MM.1S (cell line): ENCODE measurements around the gene RNF227.

Source experiments
- DNase-seq: peaks from one replicate; pipeline ENCODE4 v3.0.0-alpha.2; 2015
- H2AFZ ChIP-seq: fragments of 300-600 bp; sonication (generic); 2 replicates; pipeline ENCODE4 v1.6.0; 2016; ENCODE audit warnings: antibody characterized with exemption, low read length
- H3F3A ChIP-seq: fragments of 300-600 bp; sonication (generic); 2 replicates; pipeline ENCODE4 v1.6.1; 2016; ENCODE audit warnings: mild to moderate bottlenecking, antibody characterized with exemption, low read length, moderate library complexity, mixed read lengths; ENCODE audit not compliant: insufficient read depth
- H3K27ac ChIP-seq: fragments of 300-600 bp; sonication (generic); 2 replicates; pipeline ENCODE4 v1.5.1; 2016; ENCODE audit warnings: mild to moderate bottlenecking, low read length
- H3K27me3 ChIP-seq: fragments of 300-600 bp; sonication (generic); replicated peaks from 2 replicates; pipeline ENCODE4 v1.6.0; 2016; ENCODE audit warnings: low read length; ENCODE audit not compliant: insufficient read depth
- H3K36me3 ChIP-seq: fragments of 300-600 bp; sonication (generic); replicated peaks from 2 replicates; pipeline ENCODE4 v1.6.1; 2016; ENCODE audit warnings: mild to moderate bottlenecking, low read length, mixed read lengths; ENCODE audit not compliant: insufficient read depth
- H3K4me1 ChIP-seq: fragments of 300-600 bp; sonication (generic); 2 replicates; pipeline ENCODE4 v1.6.1; 2016; ENCODE audit warnings: low read length, mixed read lengths
- H3K4me2 ChIP-seq: fragments of 300-600 bp; sonication (generic); 2 replicates; pipeline ENCODE4 v1.6.0; 2016; ENCODE audit warnings: low read depth, low read length
- H3K4me3 ChIP-seq: fragments of 300-600 bp; sonication (generic); 2 replicates; pipeline ENCODE4 v1.5.1; 2016; ENCODE audit warnings: low read length, mixed read lengths
- H3K79me2 ChIP-seq: fragments of 300-600 bp; sonication (generic); 2 replicates; pipeline ENCODE4 v1.6.1; 2016; ENCODE audit warnings: mixed run types, low read length, mixed read lengths
- H3K9ac ChIP-seq: fragments of 300-600 bp; sonication (generic); 2 replicates; pipeline ENCODE4 v1.6.1; 2016; ENCODE audit warnings: low read length, mixed read lengths
- H3K9me2 ChIP-seq: fragments of 300-600 bp; sonication (generic); replicated peaks from 2 replicates; pipeline ENCODE4 v1.6.1; 2016; ENCODE audit warnings: mild to moderate bottlenecking, low read length, mixed read lengths; ENCODE audit not compliant: insufficient read depth
- H3K9me3 ChIP-seq: fragments of 300-600 bp; sonication (generic); replicated peaks from 2 replicates; pipeline ENCODE4 v1.6.1; 2016; ENCODE audit warnings: mild to moderate bottlenecking, low read length, mixed read lengths; ENCODE audit not compliant: insufficient read depth
- H4K20me1 ChIP-seq: fragments of 300-600 bp; sonication (generic); 2 replicates; pipeline ENCODE4 v1.6.1; 2016; ENCODE audit warnings: mild to moderate bottlenecking, low read length, moderate library complexity, mixed read lengths; ENCODE audit not compliant: insufficient read depth
- CTCF ChIP-seq: fragments of 300-600 bp; sonication (generic); IDR thresholded peaks from 2 replicates; pipeline ENCODE4 v1.5.1; 2016; ENCODE audit warnings: antibody characterized with exemption, low read length, mixed read lengths
- EZH2 ChIP-seq: fragments of 300-600 bp; sonication (generic); optimal IDR thresholded peaks from 2 replicates; pipeline ENCODE3; 2017; ENCODE audit warnings: low read depth, mild to moderate bottlenecking, antibody characterized with exemption, low read length, mixed read lengths
- EZH2phosphoT487 ChIP-seq: fragments of 300-600 bp; sonication (generic); IDR thresholded peaks from 2 replicates; pipeline ENCODE4 v1.6.1; 2018; ENCODE audit warnings: antibody characterized with exemption, low read length

Gene RNF227

GRCh38 chr17:7915179-7915610 lies 894 bp downstream of the RNF227 start:
- H3K9ac ChIP-seq, result peak overlapping the region; percentile 49; the same call in 1 of the 2 replicates
- no peak for DNase-seq
- peak overlapping the region; percentile 56 for H3K4me3 ChIP-seq
- no peaks in the 10 kb centered on the region for H4K20me1 ChIP-seq
- H3K4me1 ChIP-seq, result no peaks in the 10 kb centered on the region
- no peaks in the 10 kb centered on the region for H3F3A ChIP-seq
- peak overlapping the region; percentile 67 for H3K4me2 ChIP-seq
- no peaks in the 10 kb centered on the region for H3K79me2 ChIP-seq
- H3K9me3 ChIP-seq, result no peaks in the 10 kb centered on the region
- no peak for TF ChIP-seq EZH2phosphoT487
- TF ChIP-seq EZH2, result no peak
- no peak for TF ChIP-seq CTCF
- H3K27me3 ChIP-seq, result peaks cover 36% of the 10 kb centered on the region
- H3K36me3 ChIP-seq, result no peaks in the 10 kb centered on the region
- no peaks in the 10 kb centered on the region for H3K9me2 ChIP-seq
- peak overlapping the region; percentile 50; the same call in 1 of the 2 replicates for H3K27ac ChIP-seq
- H2AFZ ChIP-seq, result peak overlapping the region; percentile 50

GRCh38 chr17:7912927-7913524 lies 3.1 kb downstream of the RNF227 start:
- Histone ChIP-seq H3K4me2 (no peak overlapping the region), H3F3A (no peaks in the 10 kb centered on the region), H3K4me3 (no peak overlapping the region), H3K27ac (no peak overlapping the region), H3K36me3 (no peaks in the 10 kb centered on the region), H3K27me3 (peaks cover 50% of the 10 kb centered on the region), H3K9me2 (no peaks in the 10 kb centered on the region), H3K4me1 (no peaks in the 10 kb centered on the region), H4K20me1 (no peaks in the 10 kb centered on the region), H3K79me2 (no peaks in the 10 kb centered on the region), H3K9ac (no peak overlapping the region), H2AFZ (no peak overlapping the region), H3K9me3 (no peaks in the 10 kb centered on the region)
- peak; percentile 83 for DNase-seq
- TF ChIP-seq EZH2phosphoT487 (no peak), CTCF (peak; percentile 80)

GRCh38 chr17:7911116-7911515 lies 5.0 kb downstream of the RNF227 start:
- no peak overlapping the region for H3K9ac ChIP-seq
- no peak overlapping the region for H3K4me2 ChIP-seq
- DNase-seq, result no peak
- H3F3A ChIP-seq, result no peaks in the 10 kb centered on the region
- no peaks in the 10 kb centered on the region for H3K79me2 ChIP-seq
- H3K9me2 ChIP-seq, result no peaks in the 10 kb centered on the region
- H3K27me3 ChIP-seq, result peaks cover 63% of the 10 kb centered on the region
- H3K36me3 ChIP-seq, result no peaks in the 10 kb centered on the region
- no peak for TF ChIP-seq CTCF
- TF ChIP-seq EZH2, result no peak
- no peak for TF ChIP-seq EZH2phosphoT487
- H3K27ac ChIP-seq, result no peak overlapping the region
- H3K9me3 ChIP-seq, result no peaks in the 10 kb centered on the region
- no peak overlapping the region for H3K4me3 ChIP-seq
- no peaks in the 10 kb centered on the region for H4K20me1 ChIP-seq
- H3K4me1 ChIP-seq, result no peaks in the 10 kb centered on the region
- no peak overlapping the region for H2AFZ ChIP-seq
